GM19452 (cell line): ENCODE measurements around the gene CCRL2.
"Not testable (repeated sequence)": the region's sequence is repeated elsewhere in the genome, so short reads cannot be mapped to it uniquely, and the experiment has no call there.

ENCODE experiments used
- ATAC-seq: cut with Tn5 transposase; IDR thresholded peaks from one replicate; pipeline ENCODE4 v1.9.1; 2021; ENCODE audit not compliant: unreplicated experiment

The CCRL2 gene

GRCh38 chr3:46401579-46401978 is 5.5 kb upstream of the CCRL2 start:
- no peak for ATAC-seq

GRCh38 chr3:46402902-46403301 is 4.2 kb upstream of the CCRL2 start:
- ATAC-seq = not testable (repeated sequence)

- ATAC-seq = no peak
Observed at GRCh38 chr3:46405301-46406019, 1.6 kb upstream of the CCRL2 start.

- ATAC-seq = no peak
Observed at GRCh38 chr3:46406443-46406787, 644 bp upstream of the CCRL2 start.

- ATAC-seq = no peak
Observed at GRCh38 chr3:46407970-46408369, 911 bp downstream of the CCRL2 start.

GRCh38 chr3:46408853-46409252 is 1.8 kb downstream of the CCRL2 start:
- no peak for ATAC-seq

GRCh38 chr3:46409739-46410489 is 2.9 kb downstream of the CCRL2 start:
- no peak for ATAC-seq

GRCh38 chr3:46410669-46411068 is 3.6 kb downstream of the CCRL2 start:
- ATAC-seq = no peak

- no peak for ATAC-seq
Observed at GRCh38 chr3:46411271-46411670, 4.2 kb downstream of the CCRL2 start.

- ATAC-seq = no peak
Observed at GRCh38 chr3:46412786-46413298, 5.8 kb downstream of the CCRL2 start.

- ATAC-seq = no peak
Observed at GRCh38 chr3:46413951-46414350, 6.9 kb downstream of the CCRL2 start.

GRCh38 chr3:46414739-46415138 is 7.7 kb downstream of the CCRL2 start:
- no peak for ATAC-seq

GRCh38 chr3:46416125-46416810 is 9.2 kb downstream of the CCRL2 start:
- ATAC-seq = no peak

GRCh38 chr3:46416811-46417510 is 9.9 kb downstream of the CCRL2 start:
- ATAC-seq = no peak

- no peak for ATAC-seq
Observed at GRCh38 chr3:46417841-46418611, 11.0 kb downstream of the CCRL2 start.

- no peak for ATAC-seq
Observed at GRCh38 chr3:46419816-46420215, 12.8 kb downstream of the CCRL2 start.

- ATAC-seq = no peak
Observed at GRCh38 chr3:46420931-46421330, 13.9 kb downstream of the CCRL2 start.

- ATAC-seq = no peak
Observed at GRCh38 chr3:46422617-46423016, 15.6 kb downstream of the CCRL2 start.

- ATAC-seq = no peak
Observed at GRCh38 chr3:46423588-46423987, 16.5 kb downstream of the CCRL2 start.

- not testable (repeated sequence) for ATAC-seq
Observed at GRCh38 chr3:46426476-46426875, 19.4 kb downstream of the CCRL2 start.
